D721Med (cell line): ENCODE results near the gene B3GALT2.
"Not testable (repeated sequence)": the region's sequence is repeated elsewhere in the genome, so short reads cannot be mapped to it uniquely, and the experiment has no call there.

ENCODE experiments used
- DNase-seq: peaks from one replicate; pipeline ENCODE4 v3.0.0; 2011; ENCODE audit warnings: low spot score; ENCODE audit not compliant: insufficient read length
- FAIRE-seq: peaks from 2 replicates; lab custom pipeline; 2011; peaks lifted over from hg19 to GRCh38; lab: Jason Lieb, UNC
- CTCF ChIP-seq: IDR thresholded peaks from 2 replicates; pipeline ENCODE4 v1.5.1; 2012; ENCODE audit warnings: mild to moderate bottlenecking, control low read depth; ENCODE audit not compliant: insufficient read depth; ENCODE audit errors: missing control alignments

The B3GALT2 gene

GRCh38 chr1:193192586-193192985 lies 6.2 kb upstream of the B3GALT2 start:
- no peak for DNase-seq
- no peak for FAIRE-seq
- TF ChIP-seq CTCF: no peak

- TF ChIP-seq CTCF: peak; percentile 31
- FAIRE-seq: peak; percentile 6
- DNase-seq: no peak
Measured at GRCh38 chr1:193190096-193190744, 3.8 kb upstream of the B3GALT2 start.

- no peak for DNase-seq
- peak; percentile 92 for FAIRE-seq
- TF ChIP-seq CTCF: no peak
Measured at GRCh38 chr1:193189442-193190095, 3.2 kb upstream of the B3GALT2 start.

GRCh38 chr1:193188915-193189314 lies 2.5 kb upstream of the B3GALT2 start:
- not testable (repeated sequence) for FAIRE-seq, DNase-seq

- FAIRE-seq: no peak
- TF ChIP-seq CTCF: no peak
- no peak for DNase-seq
Measured at GRCh38 chr1:193187114-193187513, 701 bp upstream of the B3GALT2 start.

- FAIRE-seq (no peak), DNase-seq (no peak)
- TF ChIP-seq CTCF: no peak
Measured at GRCh38 chr1:193185211-193185610, 1.2 kb downstream of the B3GALT2 start.

- FAIRE-seq: peak; percentile 61
- no peak for DNase-seq
- no peak for TF ChIP-seq CTCF
Measured at GRCh38 chr1:193184776-193185175, 1.6 kb downstream of the B3GALT2 start.
